ENCODE data around the gene KBTBD8.

KBTBD8 gene

DNA sequence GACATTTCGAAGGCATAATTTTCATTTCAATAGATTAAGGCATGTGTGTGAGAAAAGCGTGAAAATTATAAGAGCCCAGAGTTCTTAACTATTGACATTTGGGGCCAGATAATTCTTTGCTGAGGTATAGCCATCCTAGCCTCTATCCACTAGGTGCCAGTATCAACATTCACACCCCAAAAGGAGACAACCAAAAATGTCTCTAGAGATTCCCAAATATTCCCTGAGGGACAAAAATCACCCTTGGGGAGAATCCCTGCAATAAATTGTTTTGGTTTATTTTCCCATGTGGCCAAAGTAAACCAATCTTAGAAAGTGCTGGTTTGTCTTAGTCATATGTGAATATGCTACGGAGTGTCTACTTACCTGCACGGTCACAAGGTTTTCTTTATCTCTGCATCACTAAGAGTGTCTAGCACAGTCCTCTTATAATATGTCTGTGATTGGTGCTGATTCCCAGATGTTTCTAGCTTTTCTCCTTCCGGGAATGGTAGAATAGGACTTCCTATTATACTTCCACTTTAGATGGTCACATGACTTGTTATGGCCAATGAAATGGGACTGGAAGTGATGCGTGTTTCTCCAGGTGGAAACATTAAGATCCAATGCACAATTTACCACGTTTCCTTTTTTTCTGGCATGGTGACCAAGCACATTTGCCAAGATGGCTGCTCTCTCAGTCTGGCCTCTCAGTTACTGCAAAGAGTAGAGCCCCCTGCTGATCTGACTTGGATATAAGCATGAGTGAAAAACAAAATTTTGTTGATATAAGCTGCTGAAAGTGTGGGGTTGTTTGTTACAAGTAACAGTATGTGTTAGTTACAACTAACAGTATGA, 8.0 kb upstream of the KBTBD8 start:
- no peak for DNase-seq
- Histone ChIP-seq H3K27me3 (replicated peaks) (no peaks in the 10 kb centered on the region), H3K27ac (no peak overlapping the region), H3K36me3 (replicated peaks) (no peaks in the 10 kb centered on the region), H3K4me3 (ENCODE audit: low read depth, low read length) (no peak overlapping the region)
- TF ChIP-seq, protein P1, sequence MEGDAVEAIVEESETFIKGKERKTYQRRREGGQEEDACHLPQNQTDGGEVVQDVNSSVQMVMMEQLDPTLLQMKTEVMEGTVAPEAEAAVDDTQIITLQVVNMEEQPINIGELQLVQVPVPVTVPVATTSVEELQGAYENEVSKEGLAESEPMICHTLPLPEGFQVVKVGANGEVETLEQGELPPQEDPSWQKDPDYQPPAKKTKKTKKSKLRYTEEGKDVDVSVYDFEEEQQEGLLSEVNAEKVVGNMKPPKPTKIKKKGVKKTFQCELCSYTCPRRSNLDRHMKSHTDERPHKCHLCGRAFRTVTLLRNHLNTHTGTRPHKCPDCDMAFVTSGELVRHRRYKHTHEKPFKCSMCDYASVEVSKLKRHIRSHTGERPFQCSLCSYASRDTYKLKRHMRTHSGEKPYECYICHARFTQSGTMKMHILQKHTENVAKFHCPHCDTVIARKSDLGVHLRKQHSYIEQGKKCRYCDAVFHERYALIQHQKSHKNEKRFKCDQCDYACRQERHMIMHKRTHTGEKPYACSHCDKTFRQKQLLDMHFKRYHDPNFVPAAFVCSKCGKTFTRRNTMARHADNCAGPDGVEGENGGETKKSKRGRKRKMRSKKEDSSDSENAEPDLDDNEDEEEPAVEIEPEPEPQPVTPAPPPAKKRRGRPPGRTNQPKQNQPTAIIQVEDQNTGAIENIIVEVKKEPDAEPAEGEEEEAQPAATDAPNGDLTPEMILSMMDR (IDR thresholded peaks at IDR 0.05; ENCODE audit: low read depth, low read length, missing control alignments): peak; percentile 32
- in situ Hi-C loops (cut with HindIII; ENCODE audit: low pct_ligation_motif_present, low sequenced_read_pairs): no loop called here

DNA sequence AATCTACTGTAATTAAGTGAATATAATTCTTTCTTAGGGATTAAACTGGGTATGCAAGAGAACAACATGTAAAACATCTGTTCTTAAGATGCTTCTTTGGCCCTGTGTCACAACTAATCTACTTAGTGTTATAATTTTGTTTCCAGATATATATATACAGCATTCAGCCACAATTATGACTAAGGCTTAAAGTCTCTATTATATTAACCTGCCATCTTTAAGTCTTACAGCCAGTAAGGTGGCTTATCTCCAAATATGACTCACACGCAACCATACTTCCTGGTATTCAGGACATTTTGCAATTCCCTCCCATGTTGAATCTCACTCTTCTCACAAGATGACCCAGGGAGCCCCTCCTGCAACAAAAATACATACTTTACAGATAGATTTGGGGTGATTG, 6.6 kb upstream of the KBTBD8 start:
- Histone ChIP-seq H3K4me3 (ENCODE audit: low read depth, low read length) (no peak overlapping the region), H3K36me3 (replicated peaks) (no peaks in the 10 kb centered on the region), H3K27ac (no peak overlapping the region), H3K27me3 (replicated peaks) (no peaks in the 10 kb centered on the region)
- in situ Hi-C loops (cut with HindIII; ENCODE audit: low pct_ligation_motif_present, low sequenced_read_pairs): no loop called here
- peak; percentile 83 for DNase-seq
- TF ChIP-seq, protein P1 (IDR thresholded peaks at IDR 0.05; ENCODE audit: low read depth, low read length, missing control alignments): no peak

DNA sequence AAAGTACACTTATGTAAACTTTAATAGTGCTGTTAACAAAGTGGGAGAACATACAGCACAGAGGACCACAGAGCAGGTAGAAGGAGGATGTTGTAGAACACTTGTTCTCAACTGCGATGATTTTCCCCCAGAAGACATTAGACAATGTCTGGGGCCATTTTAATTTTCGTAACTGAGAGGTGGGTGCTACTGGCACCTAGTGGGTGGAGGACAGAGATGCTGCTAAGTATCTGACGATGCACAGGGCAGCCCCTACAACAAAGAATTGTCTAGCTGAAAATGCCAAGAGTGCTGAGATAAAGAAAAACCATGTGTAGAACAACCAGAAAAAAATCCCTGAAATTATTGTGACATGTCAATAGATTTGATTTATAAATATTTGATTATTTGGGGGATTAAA, 5.0 kb upstream of the KBTBD8 start:
- H3K4me3 ChIP-seq (ENCODE audit: low read depth, low read length): no peak overlapping the region
- TF ChIP-seq, protein P1 (IDR thresholded peaks at IDR 0.05; ENCODE audit: low read depth, low read length, missing control alignments): no peak
- in situ Hi-C loops (cut with HindIII; ENCODE audit: low pct_ligation_motif_present, low sequenced_read_pairs): no loop called here
- DNase-seq: no peak
- H3K36me3 ChIP-seq (replicated peaks): no peaks in the 10 kb centered on the region
- no peak overlapping the region for H3K27ac ChIP-seq
- H3K27me3 ChIP-seq (replicated peaks): no peaks in the 10 kb centered on the region

DNA sequence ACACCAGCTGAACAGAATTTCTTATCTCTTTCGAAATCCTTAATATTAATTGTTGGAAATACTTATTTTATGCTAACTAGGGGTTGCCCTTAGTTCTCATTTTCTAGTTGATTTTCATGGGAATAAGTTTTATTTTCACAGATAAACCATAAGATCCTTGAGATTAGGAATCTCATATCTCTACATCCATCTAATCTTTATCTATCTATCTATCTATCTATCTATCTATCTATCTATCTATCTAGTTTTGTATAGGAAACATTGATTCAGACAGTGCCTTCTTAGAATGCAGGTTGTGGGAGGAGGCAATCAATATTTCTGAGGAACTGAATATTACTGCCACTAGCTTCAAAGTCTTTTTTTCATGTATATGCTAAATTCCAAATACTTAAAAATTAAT, 3.5 kb upstream of the KBTBD8 start:
- H3K36me3 ChIP-seq (replicated peaks): no peaks in the 10 kb centered on the region
- TF ChIP-seq, protein P1 (IDR thresholded peaks at IDR 0.05; ENCODE audit: low read depth, low read length, missing control alignments): no peak
- in situ Hi-C loops (cut with HindIII; ENCODE audit: low pct_ligation_motif_present, low sequenced_read_pairs): no loop called here
- no peak overlapping the region for H3K27ac ChIP-seq
- no peaks in the 10 kb centered on the region for H3K27me3 ChIP-seq (replicated peaks)
- no peak for DNase-seq
- H3K4me3 ChIP-seq (ENCODE audit: low read depth, low read length): no peak overlapping the region

DNA sequence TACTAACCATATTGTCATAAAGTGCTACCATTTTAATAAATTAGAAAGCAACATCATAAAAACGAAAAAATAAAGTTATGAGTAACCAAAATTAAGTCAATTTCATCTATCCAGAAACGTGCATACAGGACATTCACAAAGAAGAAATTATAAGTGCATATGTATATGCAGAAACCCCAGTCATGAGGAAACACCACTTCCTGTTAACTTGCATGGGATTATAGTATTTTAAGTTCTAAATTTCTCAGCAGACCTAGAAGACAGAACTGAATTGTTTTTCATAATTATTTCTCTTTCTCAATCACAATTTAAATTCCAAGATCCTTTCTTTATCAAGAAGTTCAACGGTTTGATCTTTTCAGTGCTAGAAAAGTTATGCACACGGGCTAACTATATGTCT, 1.4 kb upstream of the KBTBD8 start:
- no peak for DNase-seq
- Histone ChIP-seq H3K4me3 (ENCODE audit: low read depth, low read length) (no peak overlapping the region), H3K27ac (no peak overlapping the region), H3K36me3 (replicated peaks) (no peaks in the 10 kb centered on the region), H3K27me3 (replicated peaks) (no peaks in the 10 kb centered on the region)
- in situ Hi-C loops (cut with HindIII; ENCODE audit: low pct_ligation_motif_present, low sequenced_read_pairs): no loop called here
- TF ChIP-seq, protein P1 (IDR thresholded peaks at IDR 0.05; ENCODE audit: low read depth, low read length, missing control alignments): no peak
